ENCODE data around the gene YIPF7.

YIPF7 gene

GRCh38 chr4:44662623-44663005 lies 11.2 kb upstream of the YIPF7 start:
- no peak overlapping the region for H3K4me3 ChIP-seq (ENCODE audit: low read depth, low read length)
- no peak for TF ChIP-seq CTCF (IDR thresholded peaks at IDR 0.05; ENCODE audit: low read depth, low read length, missing control alignments)
- no peak for DNase-seq (ENCODE audit: low read depth)

GRCh38 chr4:44661940-44662622 lies 10.7 kb upstream of the YIPF7 start:
- no peak for TF ChIP-seq CTCF (IDR thresholded peaks at IDR 0.05; ENCODE audit: low read depth, low read length, missing control alignments)
- no peak overlapping the region for H3K4me3 ChIP-seq (ENCODE audit: low read depth, low read length)
- DNase-seq (ENCODE audit: low read depth) = no peak

- no peak overlapping the region for H3K4me3 ChIP-seq (ENCODE audit: low read depth, low read length)
- no peak for DNase-seq (ENCODE audit: low read depth)
- TF ChIP-seq CTCF (IDR thresholded peaks at IDR 0.05; ENCODE audit: low read depth, low read length, missing control alignments) = no peak
Observed at GRCh38 chr4:44660396-44660795, 9.0 kb upstream of the YIPF7 start.

- H3K4me3 ChIP-seq (ENCODE audit: low read depth, low read length) = no peak overlapping the region
- no peak for DNase-seq (ENCODE audit: low read depth)
- no peak for TF ChIP-seq CTCF (IDR thresholded peaks at IDR 0.05; ENCODE audit: low read depth, low read length, missing control alignments)
Observed at GRCh38 chr4:44652002-44652401, 577 bp upstream of the YIPF7 start.

- TF ChIP-seq CTCF (IDR thresholded peaks at IDR 0.05; ENCODE audit: low read depth, low read length, missing control alignments) = no peak
- no peak for DNase-seq (ENCODE audit: low read depth)
- no peak overlapping the region for H3K4me3 ChIP-seq (ENCODE audit: low read depth, low read length)
Observed at GRCh38 chr4:44646151-44646550, 5.3 kb downstream of the YIPF7 start.

- H3K4me3 ChIP-seq (ENCODE audit: low read depth, low read length) = no peak overlapping the region
- TF ChIP-seq CTCF (IDR thresholded peaks at IDR 0.05; ENCODE audit: low read depth, low read length, missing control alignments) = no peak
- no peak for DNase-seq (ENCODE audit: low read depth)
Observed at GRCh38 chr4:44638091-44638490, 13.3 kb downstream of the YIPF7 start.

- no peak overlapping the region for H3K4me3 ChIP-seq (ENCODE audit: low read depth, low read length)
- DNase-seq (ENCODE audit: low read depth) = no peak
- no peak for TF ChIP-seq CTCF (IDR thresholded peaks at IDR 0.05; ENCODE audit: low read depth, low read length, missing control alignments)
Observed at GRCh38 chr4:44632733-44633132, 18.7 kb downstream of the YIPF7 start.

Measured in GM12864 (cell line).